ENCODE measurements around the gene SECTM1.

Gene SECTM1

DNA sequence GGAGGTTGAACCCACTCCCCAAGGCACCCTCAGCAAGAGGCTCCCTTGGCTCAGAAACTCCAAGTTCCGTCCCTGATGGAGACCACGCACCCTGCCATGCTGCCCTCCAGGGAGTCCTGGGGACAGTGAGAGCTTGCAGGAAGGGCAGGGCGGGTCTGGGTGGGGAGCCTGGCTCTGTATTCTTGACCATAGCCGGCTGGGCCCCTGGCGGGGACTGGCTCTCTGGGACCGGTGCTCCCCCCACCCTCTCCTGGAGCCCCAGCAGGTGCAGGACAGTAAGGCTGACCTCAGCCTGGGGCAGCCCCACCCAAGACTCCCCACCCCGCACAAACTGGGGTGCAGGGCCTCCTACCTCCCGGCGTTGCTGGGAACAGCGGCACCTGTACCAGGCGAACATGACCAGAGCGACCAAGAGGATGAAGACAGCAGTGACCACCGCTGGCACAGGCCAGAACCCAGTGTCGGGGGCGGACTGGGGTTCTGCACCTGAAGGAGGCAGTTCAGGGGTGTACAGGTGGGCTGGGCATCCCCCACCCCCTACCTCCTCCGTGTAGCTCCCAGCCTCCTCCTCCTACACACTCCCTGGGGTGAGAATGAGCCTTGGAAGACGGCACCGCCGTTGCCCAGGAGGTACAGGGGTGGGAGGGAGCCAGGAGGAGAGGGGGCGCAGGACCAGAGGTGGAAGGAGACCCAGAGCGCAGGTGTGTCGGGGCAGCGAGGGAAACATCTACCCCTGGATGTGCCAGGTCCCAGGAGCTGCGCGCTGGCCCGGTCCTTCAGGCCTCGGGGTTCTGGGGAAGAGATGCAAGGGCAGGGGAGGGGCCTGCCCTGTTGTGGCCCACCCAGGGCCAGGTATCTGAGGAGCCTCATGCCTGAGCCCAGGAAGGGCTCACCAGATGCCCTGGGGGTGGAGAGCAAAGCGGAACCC is 10.8 kb downstream of the SECTM1 start:
- no peaks in the 10 kb centered on the region for H3K79me2 ChIP-seq
- H3K4me3 ChIP-seq (ENCODE audit: low read depth, low read length) = no peak overlapping the region
- H2AFZ ChIP-seq = no peak overlapping the region
- no peak overlapping the region for H3K27ac ChIP-seq
- no peaks in the 10 kb centered on the region for H3K36me3 ChIP-seq (ENCODE audit: control insufficient read depth, insufficient read depth, low read length)
- H3K9me3 ChIP-seq (ENCODE audit: control insufficient read depth, low read length) = no peaks in the 10 kb centered on the region
- no peaks in the 10 kb centered on the region for H3K27me3 ChIP-seq (ENCODE audit: control insufficient read depth, insufficient read depth, low read length)
- H3K4me2 ChIP-seq (ENCODE audit: low read length) = no peak overlapping the region
- no peak overlapping the region for H3K9ac ChIP-seq
- H3K4me1 ChIP-seq = peaks cover 2% of the 10 kb centered on the region
- TF ChIP-seq, protein P1, sequence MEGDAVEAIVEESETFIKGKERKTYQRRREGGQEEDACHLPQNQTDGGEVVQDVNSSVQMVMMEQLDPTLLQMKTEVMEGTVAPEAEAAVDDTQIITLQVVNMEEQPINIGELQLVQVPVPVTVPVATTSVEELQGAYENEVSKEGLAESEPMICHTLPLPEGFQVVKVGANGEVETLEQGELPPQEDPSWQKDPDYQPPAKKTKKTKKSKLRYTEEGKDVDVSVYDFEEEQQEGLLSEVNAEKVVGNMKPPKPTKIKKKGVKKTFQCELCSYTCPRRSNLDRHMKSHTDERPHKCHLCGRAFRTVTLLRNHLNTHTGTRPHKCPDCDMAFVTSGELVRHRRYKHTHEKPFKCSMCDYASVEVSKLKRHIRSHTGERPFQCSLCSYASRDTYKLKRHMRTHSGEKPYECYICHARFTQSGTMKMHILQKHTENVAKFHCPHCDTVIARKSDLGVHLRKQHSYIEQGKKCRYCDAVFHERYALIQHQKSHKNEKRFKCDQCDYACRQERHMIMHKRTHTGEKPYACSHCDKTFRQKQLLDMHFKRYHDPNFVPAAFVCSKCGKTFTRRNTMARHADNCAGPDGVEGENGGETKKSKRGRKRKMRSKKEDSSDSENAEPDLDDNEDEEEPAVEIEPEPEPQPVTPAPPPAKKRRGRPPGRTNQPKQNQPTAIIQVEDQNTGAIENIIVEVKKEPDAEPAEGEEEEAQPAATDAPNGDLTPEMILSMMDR (IDR thresholded peaks at IDR 0.05) = no peak

- Histone ChIP-seq H3K27ac (no peak overlapping the region), H3K4me2 (ENCODE audit: low read length) (no peak overlapping the region), H2AFZ (no peak overlapping the region), H3K36me3 (ENCODE audit: control insufficient read depth, insufficient read depth, low read length) (no peaks in the 10 kb centered on the region), H3K4me1 (peaks cover 2% of the 10 kb centered on the region), H3K9me3 (ENCODE audit: control insufficient read depth, low read length) (no peaks in the 10 kb centered on the region), H3K79me2 (no peaks in the 10 kb centered on the region), H3K9ac (no peak overlapping the region), H3K4me3 (ENCODE audit: low read depth, low read length) (no peak overlapping the region), H3K27me3 (ENCODE audit: control insufficient read depth, insufficient read depth, low read length) (no peaks in the 10 kb centered on the region)
- TF ChIP-seq, protein P1 (IDR thresholded peaks at IDR 0.05) = no peak
Observed at GRCh38 chr17:82321947-82322466, 11.6 kb downstream of the SECTM1 start.

DNA sequence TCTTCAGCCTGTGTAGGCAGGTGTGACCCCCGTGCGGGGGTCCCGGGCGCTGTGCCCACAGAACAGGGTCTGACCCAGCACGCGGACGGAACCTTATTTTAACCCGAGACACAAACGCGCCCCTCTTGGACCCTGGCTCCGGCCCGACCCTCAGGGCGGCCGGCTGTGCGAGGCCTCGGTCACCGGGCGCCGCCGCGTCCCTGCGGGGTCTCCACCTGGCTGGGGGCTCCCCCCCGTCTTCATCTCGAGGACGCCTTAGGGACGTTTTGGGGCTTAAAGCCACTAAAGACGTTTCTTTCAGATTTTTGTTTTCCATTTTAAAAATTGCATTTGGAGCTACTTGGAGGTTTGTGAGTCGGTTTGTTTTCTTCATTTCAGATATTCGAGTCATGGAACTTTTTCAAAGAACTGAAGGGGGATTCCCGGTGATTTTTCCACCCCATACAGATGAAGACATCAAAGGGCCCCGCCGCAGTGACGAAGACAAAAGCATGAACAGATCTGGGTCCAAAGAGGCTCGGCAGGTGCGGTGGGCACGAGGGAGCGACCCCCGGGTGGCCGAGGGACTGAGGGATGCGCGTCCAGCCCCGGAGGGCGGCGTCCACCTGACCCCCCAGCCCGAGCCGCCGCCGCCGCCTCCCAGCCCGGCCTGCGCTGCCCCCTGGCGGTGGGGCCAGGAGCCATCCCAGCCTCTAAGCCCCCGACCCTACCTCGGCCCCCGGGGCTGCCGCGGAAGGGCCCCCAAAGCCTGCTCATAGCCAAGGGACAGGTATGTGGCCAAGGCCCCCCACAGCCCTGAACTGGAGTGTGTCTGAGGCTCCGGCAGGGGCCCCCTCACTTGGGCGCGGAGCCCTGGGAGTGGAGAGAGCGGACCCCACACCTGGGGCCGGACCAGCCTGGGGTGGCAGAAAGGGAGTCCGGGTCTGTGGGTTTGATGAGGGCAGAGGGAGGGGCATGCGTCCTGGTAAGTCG is 12.3 kb downstream of the SECTM1 start:
- H3K27ac ChIP-seq = no peak overlapping the region
- no peaks in the 10 kb centered on the region for H3K79me2 ChIP-seq
- H3K4me1 ChIP-seq = peaks cover 2% of the 10 kb centered on the region
- no peak overlapping the region for H2AFZ ChIP-seq
- no peaks in the 10 kb centered on the region for H3K27me3 ChIP-seq (ENCODE audit: control insufficient read depth, insufficient read depth, low read length)
- H3K9me3 ChIP-seq (ENCODE audit: control insufficient read depth, low read length) = no peaks in the 10 kb centered on the region
- no peak overlapping the region for H3K4me3 ChIP-seq (ENCODE audit: low read depth, low read length)
- no peak overlapping the region for H3K4me2 ChIP-seq (ENCODE audit: low read length)
- H3K36me3 ChIP-seq (ENCODE audit: control insufficient read depth, insufficient read depth, low read length) = no peaks in the 10 kb centered on the region
- TF ChIP-seq, protein P1 (IDR thresholded peaks at IDR 0.05) = peak; percentile 97
- no peak overlapping the region for H3K9ac ChIP-seq

DNA sequence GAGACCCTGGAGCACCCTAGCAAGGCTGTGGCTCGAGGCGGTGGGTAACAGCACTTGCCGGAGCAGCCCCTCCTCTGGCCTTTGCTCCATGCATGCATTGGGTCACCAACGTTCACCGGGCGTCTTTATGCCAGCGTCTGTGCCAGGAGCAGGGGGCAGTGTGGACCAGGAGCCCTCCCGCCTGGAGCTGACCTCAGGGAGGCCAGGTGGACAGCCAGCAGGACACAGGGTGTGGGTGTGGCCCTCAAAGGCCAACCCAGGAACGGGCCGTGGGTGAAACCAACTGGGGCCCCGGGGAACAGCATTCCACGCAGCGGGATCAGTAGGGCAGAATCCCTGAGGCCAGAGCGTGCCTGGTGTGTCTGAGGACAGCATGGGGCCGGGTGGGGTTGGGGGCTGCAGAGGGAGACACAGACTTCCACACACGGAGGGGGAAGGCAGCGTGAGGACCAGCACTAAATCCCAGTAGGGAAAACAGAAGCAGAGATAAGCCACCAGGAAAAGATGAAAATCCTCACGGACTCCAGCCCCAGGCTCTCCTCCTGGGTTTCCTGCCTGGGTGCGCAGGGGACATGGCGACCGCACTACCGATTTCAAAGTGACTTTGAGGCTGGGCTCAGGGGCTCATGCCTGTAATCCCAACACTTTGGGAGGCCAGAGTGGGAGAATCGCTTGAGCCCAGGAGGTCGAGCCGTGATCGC is 13.3 kb downstream of the SECTM1 start:
- no peaks in the 10 kb centered on the region for H3K9me3 ChIP-seq (ENCODE audit: control insufficient read depth, low read length)
- no peaks in the 10 kb centered on the region for H3K79me2 ChIP-seq
- H3K27ac ChIP-seq = no peak overlapping the region
- H3K4me2 ChIP-seq (ENCODE audit: low read length) = no peak overlapping the region
- H2AFZ ChIP-seq = no peak overlapping the region
- H3K27me3 ChIP-seq (ENCODE audit: control insufficient read depth, insufficient read depth, low read length) = peaks cover 4% of the 10 kb centered on the region
- H3K36me3 ChIP-seq (ENCODE audit: control insufficient read depth, insufficient read depth, low read length) = no peaks in the 10 kb centered on the region
- no peak overlapping the region for H3K9ac ChIP-seq
- TF ChIP-seq, protein P1 (IDR thresholded peaks at IDR 0.05) = no peak
- no peak overlapping the region for H3K4me3 ChIP-seq (ENCODE audit: low read depth, low read length)
- H3K4me1 ChIP-seq = peaks cover 5% of the 10 kb centered on the region
